ENCODE data around the gene C5.

DNA sequence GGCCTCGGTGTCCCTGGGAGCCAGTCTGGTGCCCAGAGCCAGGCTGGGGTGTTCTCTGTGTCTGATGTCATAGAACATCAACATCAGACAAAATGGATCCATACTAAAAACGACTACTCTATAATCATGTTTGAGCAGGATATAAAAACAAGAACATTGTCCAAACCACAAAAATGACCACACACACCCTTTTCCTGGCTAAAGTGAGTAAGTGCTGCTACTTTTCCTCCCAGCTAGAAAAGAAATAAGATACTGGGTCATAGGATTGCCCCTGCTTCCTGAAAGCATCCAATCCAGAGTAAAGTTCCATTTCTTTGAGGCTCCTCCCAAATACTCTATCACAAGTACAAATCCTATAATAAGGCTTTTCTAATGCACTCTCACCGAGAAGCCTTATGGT, 103.8 kb downstream of the C5 start:
- TF ChIP-seq, protein P1, sequence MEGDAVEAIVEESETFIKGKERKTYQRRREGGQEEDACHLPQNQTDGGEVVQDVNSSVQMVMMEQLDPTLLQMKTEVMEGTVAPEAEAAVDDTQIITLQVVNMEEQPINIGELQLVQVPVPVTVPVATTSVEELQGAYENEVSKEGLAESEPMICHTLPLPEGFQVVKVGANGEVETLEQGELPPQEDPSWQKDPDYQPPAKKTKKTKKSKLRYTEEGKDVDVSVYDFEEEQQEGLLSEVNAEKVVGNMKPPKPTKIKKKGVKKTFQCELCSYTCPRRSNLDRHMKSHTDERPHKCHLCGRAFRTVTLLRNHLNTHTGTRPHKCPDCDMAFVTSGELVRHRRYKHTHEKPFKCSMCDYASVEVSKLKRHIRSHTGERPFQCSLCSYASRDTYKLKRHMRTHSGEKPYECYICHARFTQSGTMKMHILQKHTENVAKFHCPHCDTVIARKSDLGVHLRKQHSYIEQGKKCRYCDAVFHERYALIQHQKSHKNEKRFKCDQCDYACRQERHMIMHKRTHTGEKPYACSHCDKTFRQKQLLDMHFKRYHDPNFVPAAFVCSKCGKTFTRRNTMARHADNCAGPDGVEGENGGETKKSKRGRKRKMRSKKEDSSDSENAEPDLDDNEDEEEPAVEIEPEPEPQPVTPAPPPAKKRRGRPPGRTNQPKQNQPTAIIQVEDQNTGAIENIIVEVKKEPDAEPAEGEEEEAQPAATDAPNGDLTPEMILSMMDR (IDR thresholded peaks at IDR 0.05) = no peak
- no peak for TF ChIP-seq POLR2A (IDR thresholded peaks at IDR 0.05)
